Measurements from ENCODE around the gene PLD3. TPM values are rescaled to one million over a fixed set of nuclear protein-coding genes. Genes with fewer than 3 reads are reported as not detected.
"Not testable (repeated sequence)": the region's sequence is repeated elsewhere in the genome, so short reads cannot be mapped to it uniquely, and the experiment has no call there.

PLD3 gene
- polyA plus RNA-seq, 1 donor (not counting 4 experiments of a cell fraction or from before 2014, with no cell fraction given): 102 TPM

DNA sequence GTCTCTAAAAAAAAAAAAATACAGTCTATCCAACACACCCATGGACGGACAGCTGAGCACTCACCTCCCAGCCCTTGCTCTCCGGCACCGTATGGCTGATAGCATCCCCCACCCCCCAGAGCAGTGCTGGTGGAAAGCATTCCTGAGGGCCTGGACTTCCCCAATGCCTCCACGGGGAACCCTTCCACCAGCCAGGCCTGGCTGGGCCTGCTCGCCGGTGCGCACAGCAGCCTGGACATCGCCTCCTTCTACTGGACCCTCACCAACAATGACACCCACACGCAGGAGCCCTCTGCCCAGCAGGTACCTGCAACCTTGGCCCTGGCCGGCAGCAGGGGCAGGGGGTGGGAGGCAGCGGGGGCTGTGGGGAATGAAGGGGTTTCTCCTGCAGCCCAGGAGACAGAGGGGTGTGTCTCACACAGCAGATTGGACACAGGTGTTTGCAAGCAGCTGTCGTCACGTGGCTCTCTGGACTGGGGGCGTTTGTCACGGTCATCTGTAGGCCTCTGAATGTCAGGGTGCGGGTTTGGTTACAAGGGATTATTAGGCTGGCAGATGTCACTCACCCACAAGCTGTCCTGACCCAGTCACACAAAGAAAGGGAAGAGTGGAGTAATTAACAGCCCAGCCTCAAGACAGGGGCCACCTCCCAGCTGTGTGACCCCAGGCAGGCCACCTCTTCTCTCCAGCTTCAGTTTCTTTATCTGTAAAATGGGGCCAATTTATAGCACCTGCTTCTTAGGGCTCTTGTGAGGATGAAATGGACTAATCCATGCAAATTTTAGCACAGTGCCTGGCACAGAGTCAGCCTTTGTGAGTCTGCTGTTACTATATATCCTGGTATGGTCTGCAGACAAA lies 19.3 kb downstream of the PLD3 start:
- dilution Hi-C loops (cut with MboI; ENCODE audit: extremely low pct_ligation_motif_present, low sequenced_read_pairs): no loop called here
- Histone ChIP-seq H4K20me1 (ENCODE audit: control insufficient read depth, extremely low read depth, insufficient read depth, low read length) (no peaks in the 10 kb centered on the region), H3K9ac (ENCODE audit: control insufficient read depth, extremely low read depth, insufficient read depth, low read length) (no peak overlapping the region), H3K4me3 (ENCODE audit: control insufficient read depth in 2 of 3, extremely low read depth in 1 of 3, insufficient read depth in 2 of 3, low read depth in 1 of 3, low read length in 3 of 3) (no peak overlapping the region), H3K79me2 (ENCODE audit: control insufficient read depth, insufficient read depth, low read length) (no peaks in the 10 kb centered on the region), H3K36me3 (ENCODE audit: control insufficient read depth in 2 of 2, extremely low read depth in 1 of 2, insufficient read depth in 2 of 2, low read length in 2 of 2) (peaks cover 11 to 29% of the 10 kb centered on the region in 2 experiments), H2AFZ (ENCODE audit: control insufficient read depth, low read length) (no peak overlapping the region), H3K9me3 (ENCODE audit: control insufficient read depth, low read depth, low read length) (no peaks in the 10 kb centered on the region), H3K27me3 (ENCODE audit: control insufficient read depth, extremely low read depth, insufficient read depth, low read length) (no peaks in the 10 kb centered on the region), H3K4me1 (ENCODE audit: control insufficient read depth, extremely low read depth, insufficient read depth, low read length) (peaks cover 8% of the 10 kb centered on the region), H3K4me2 (ENCODE audit: control insufficient read depth, extremely low read depth, insufficient read depth, low read depth, low read length) (no peak overlapping the region), H3K9me1 (ENCODE audit: control insufficient read depth, extremely low read depth, insufficient read depth, low read length) (no peaks in the 10 kb centered on the region), H3K27ac (ENCODE audit: control insufficient read depth, insufficient read depth, low read length) (no peak overlapping the region)
- FAIRE-seq (no peak), DNase-seq (ENCODE audit: low read depth, low spot score) (no peak)
- TF ChIP-seq EZH2 (IDR thresholded peaks at IDR 0.05; ENCODE audit: low read length) (no peak), CTCF (optimal IDR thresholded peaks at IDR 0.05 in 1 of 3, IDR thresholded peaks at IDR 0.05 in 1 of 3, conservative IDR thresholded peaks at IDR 0.05 in 1 of 3; ENCODE audit: extremely low read depth in 1 of 3, insufficient read depth in 2 of 3, low read length in 3 of 3) (no peak)

GRCh38 chr19:40369797-40370196 lies 21.3 kb downstream of the PLD3 start:
- H3K36me3 ChIP-seq (ENCODE audit: control insufficient read depth in 2 of 2, extremely low read depth in 1 of 2, insufficient read depth in 2 of 2, low read length in 2 of 2): peaks cover 14 to 35% of the 10 kb centered on the region in 2 experiments
- no peak for DNase-seq (ENCODE audit: low read depth, low spot score)

DNA sequence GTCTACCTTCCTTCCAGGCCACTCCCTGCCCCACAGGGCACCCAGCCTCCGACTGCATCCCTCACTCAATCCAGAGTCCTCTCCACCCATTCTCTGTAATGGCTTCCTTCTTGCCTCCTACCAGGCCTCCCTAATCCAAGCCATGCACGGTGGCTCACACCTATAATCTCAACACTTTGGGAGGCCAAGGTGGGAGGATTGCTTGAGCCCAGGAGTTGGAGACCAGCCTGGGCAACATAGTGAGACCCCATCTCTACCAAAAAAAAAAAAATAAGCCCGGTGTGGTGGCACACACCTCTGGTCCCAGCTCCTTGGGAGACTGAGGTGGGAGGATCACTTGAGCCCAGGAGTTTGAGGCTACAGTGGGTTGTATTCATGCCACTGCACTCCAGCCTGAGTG lies 21.8 kb downstream of the PLD3 start:
- H3K9me3 ChIP-seq (ENCODE audit: control insufficient read depth, low read depth, low read length); dilution Hi-C loops (cut with MboI; ENCODE audit: extremely low pct_ligation_motif_present, low sequenced_read_pairs); H3K4me3 ChIP-seq (ENCODE audit: control insufficient read depth in 2 of 3, extremely low read depth in 1 of 3, insufficient read depth in 2 of 3, low read depth in 1 of 3, low read length in 3 of 3); DNase-seq (ENCODE audit: low read depth, low spot score); H2AFZ ChIP-seq (ENCODE audit: control insufficient read depth, low read length); H3K9me1 ChIP-seq (ENCODE audit: control insufficient read depth, extremely low read depth, insufficient read depth, low read length); H3K4me2 ChIP-seq (ENCODE audit: control insufficient read depth, extremely low read depth, insufficient read depth, low read depth, low read length); H3K27ac ChIP-seq (ENCODE audit: control insufficient read depth, insufficient read depth, low read length); H3K4me1 ChIP-seq (ENCODE audit: control insufficient read depth, extremely low read depth, insufficient read depth, low read length); H3K79me2 ChIP-seq (ENCODE audit: control insufficient read depth, insufficient read depth, low read length); H3K9ac ChIP-seq (ENCODE audit: control insufficient read depth, extremely low read depth, insufficient read depth, low read length); FAIRE-seq; H4K20me1 ChIP-seq (ENCODE audit: control insufficient read depth, extremely low read depth, insufficient read depth, low read length); H3K27me3 ChIP-seq (ENCODE audit: control insufficient read depth, extremely low read depth, insufficient read depth, low read length): not testable (repeated sequence)
- peaks cover 14 to 35% of the 10 kb centered on the region in 2 experiments for H3K36me3 ChIP-seq (ENCODE audit: control insufficient read depth in 2 of 2, extremely low read depth in 1 of 2, insufficient read depth in 2 of 2, low read length in 2 of 2)

More at GRCh38 chr19:40369797-40370196, 21.3 kb downstream of the PLD3 start:
- no peaks in the 10 kb centered on the region for H4K20me1 ChIP-seq (ENCODE audit: control insufficient read depth, extremely low read depth, insufficient read depth, low read length)
- no peaks in the 10 kb centered on the region for H3K27me3 ChIP-seq (ENCODE audit: control insufficient read depth, extremely low read depth, insufficient read depth, low read length)
- dilution Hi-C loops (cut with MboI; ENCODE audit: extremely low pct_ligation_motif_present, low sequenced_read_pairs): no loop called here
- no peak overlapping the region for H3K4me3 ChIP-seq (ENCODE audit: control insufficient read depth in 2 of 3, extremely low read depth in 1 of 3, insufficient read depth in 2 of 3, low read depth in 1 of 3, low read length in 3 of 3)
- no peaks in the 10 kb centered on the region for H3K9me3 ChIP-seq (ENCODE audit: control insufficient read depth, low read depth, low read length)
- H3K4me2 ChIP-seq (ENCODE audit: control insufficient read depth, extremely low read depth, insufficient read depth, low read depth, low read length): no peak overlapping the region
- no peak overlapping the region for H3K9ac ChIP-seq (ENCODE audit: control insufficient read depth, extremely low read depth, insufficient read depth, low read length)
- FAIRE-seq: no peak
- no peaks in the 10 kb centered on the region for H3K79me2 ChIP-seq (ENCODE audit: control insufficient read depth, insufficient read depth, low read length)
- H2AFZ ChIP-seq (ENCODE audit: control insufficient read depth, low read length): no peak overlapping the region
- H3K4me1 ChIP-seq (ENCODE audit: control insufficient read depth, extremely low read depth, insufficient read depth, low read length): peaks cover 8% of the 10 kb centered on the region
- TF ChIP-seq EZH2 (IDR thresholded peaks at IDR 0.05; ENCODE audit: low read length) (no peak), CTCF (optimal IDR thresholded peaks at IDR 0.05 in 1 of 3, IDR thresholded peaks at IDR 0.05 in 1 of 3, conservative IDR thresholded peaks at IDR 0.05 in 1 of 3; ENCODE audit: extremely low read depth in 1 of 3, insufficient read depth in 2 of 3, low read length in 3 of 3) (no peak)
- H3K9me1 ChIP-seq (ENCODE audit: control insufficient read depth, extremely low read depth, insufficient read depth, low read length): no peaks in the 10 kb centered on the region
- H3K27ac ChIP-seq (ENCODE audit: control insufficient read depth, insufficient read depth, low read length): no peak overlapping the region
